NCI-H1092 (cell line): ENCODE data around the gene ERP27.

Experiments used
- DNase-seq: peaks from one replicate; lab custom pipeline; 2025; lab: John Stamatoyannopoulos, UW

ERP27 gene

DNA sequence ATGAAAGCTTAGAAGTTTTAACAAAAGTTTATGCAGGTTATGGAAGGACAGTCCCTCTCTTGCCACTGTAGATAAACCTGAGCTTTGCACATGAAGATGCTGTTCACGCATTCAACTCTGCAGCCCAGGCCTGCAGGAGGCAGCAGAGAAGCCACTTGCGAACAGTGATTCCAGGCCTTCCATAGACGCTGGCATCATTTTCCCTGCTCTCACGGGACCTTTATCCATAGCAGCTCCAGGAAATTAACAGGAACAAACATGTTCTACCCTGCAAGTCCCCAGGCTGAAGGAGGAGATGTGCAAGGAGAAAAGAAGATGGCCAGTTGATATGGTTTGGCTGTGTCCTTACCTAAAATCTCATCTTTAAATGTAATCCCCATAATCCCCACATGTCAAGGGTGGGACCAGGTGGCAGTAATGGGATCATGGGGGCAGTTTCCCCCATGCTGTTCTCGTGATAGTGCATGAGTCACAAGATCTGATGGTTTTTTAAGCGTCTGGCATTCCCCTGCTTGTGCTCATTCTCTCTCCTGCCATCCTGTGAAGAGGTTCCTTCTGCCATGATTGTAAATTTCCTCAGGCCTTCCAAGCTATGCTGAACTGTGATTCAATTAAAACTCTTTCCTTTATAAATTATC, 2.0 kb downstream of the ERP27 start:
- no peak for DNase-seq

DNA sequence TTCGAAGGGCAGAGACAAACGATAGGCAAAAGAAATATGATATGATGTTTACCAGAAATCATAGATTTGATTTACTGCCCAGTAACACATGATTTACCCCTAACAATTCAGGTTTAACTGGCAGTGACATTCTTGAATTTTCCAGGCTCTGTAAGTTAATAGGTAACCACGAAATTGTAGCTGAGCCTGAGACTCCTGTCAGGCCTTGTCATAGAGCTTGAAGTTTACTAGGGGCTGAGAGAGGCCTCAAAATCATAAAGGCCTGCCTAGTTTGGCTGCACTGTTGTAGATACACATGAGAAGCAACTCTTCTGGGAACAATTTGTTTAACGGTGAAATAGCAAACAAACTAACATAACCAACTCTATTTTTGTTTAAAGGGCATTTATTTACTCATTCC, 3.3 kb downstream of the ERP27 start:
- DNase-seq = no peak

DNA sequence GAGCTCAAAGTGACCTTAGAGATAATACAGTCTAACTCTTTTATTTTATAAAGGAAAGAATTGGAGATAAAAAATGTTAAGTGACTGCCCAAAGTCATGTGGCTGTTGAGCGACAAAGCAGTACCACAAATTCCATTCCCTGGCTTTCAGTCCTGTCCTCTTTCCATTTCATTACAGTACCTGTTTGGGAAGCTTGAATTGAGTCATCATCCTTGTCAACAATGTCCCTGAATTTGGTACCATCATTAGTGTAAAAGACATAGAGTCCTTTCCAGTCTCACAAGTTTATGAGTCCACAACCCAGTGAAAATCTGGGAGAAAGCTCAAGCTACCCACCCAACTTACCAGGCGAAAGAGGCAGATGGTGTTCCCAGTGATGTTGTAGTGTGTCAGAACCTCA, 3.8 kb downstream of the ERP27 start:
- no peak for DNase-seq

DNA sequence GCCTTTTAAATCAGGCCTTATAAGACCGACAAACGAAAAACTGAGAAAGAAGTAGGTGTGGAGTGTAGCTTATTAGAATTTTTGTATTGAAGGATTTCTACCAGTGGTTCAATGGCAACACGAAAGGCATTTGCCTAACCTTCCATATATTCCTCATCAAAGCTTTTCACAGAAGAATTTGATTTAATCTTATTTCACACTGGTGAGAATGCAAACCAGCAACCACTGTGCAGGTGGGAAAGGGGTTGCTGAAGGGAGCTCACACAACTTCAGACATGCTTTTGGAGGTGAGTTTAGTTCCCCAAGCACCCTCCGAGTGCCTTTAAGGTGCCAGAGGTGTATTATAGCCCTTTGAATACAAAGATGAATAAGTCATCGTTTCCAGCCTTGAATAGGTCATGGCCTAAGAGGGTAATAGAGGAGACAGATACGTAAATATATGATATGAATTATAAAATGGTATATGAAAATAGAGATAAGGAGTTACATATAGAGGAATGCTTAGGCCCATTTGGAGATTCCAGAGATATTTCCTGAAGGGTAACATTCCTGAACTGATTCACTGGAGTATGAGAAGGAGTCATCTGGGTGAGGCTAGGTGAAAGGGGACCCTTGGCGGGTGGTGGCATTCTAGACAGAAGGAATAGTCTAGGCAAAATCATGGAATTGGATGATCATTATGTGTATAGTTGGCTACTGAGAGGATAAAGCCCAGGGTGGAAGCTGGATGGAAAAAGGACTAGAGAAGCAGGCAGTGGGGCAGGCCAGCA, 6.4 kb downstream of the ERP27 start:
- no peak for DNase-seq

DNA sequence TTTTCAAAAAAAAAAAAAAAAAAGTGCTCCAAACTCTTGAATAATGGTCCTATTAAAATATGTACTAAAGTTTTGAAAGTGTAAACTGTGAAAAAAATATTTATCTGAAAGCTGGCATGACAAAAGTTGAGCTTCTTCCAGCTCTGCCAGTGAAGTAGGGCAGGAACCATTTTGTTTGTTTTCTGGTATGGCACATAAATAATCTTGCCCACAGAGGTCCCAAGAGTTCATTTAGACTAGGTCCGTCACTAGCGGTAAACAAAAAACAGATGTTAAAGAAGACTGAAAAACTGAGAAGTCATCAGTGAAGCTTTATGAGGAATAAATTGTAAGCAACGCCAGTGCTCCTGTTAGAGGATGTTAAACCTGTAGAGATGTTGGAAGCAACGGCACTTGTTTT, 7.0 kb downstream of the ERP27 start:
- DNase-seq = no peak

DNA sequence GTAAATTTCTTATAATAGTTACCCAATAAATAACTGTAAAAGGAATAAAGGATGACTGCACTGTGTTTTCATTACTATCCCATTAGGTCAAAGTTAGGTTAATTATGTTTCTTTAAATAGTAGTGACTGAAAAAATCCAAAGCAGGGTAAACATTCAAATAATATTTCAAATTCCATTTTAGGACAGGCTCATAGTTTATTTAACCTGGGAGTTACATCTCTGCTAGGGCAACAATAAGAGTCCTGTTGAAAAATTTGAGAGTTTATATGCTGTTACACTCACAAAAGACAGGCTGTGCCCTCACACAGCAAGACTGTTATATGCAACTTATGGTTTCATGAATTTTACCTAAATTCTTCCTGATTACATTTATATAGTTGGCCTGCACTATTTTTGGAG, 8.0 kb downstream of the ERP27 start:
- DNase-seq = no peak

DNA sequence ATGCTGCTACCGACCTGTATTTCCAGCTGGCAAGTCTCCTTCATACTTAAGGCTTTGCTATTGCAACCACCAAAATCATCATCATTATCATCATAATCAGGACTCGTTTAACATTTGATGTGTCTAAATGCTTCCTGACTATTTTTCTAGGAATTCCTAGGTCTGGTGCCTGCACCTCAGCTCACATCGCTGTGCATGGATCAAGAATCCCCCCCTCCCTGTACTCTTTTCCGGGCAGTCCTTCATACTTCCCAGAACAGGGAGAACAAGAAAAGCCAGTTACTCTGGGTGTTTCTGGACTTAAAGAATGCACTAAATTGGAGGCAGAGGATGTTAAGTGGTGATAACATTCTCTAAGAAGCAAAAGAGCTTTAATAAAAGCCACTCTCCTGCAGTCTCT, 9.4 kb downstream of the ERP27 start:
- DNase-seq = no peak

DNA sequence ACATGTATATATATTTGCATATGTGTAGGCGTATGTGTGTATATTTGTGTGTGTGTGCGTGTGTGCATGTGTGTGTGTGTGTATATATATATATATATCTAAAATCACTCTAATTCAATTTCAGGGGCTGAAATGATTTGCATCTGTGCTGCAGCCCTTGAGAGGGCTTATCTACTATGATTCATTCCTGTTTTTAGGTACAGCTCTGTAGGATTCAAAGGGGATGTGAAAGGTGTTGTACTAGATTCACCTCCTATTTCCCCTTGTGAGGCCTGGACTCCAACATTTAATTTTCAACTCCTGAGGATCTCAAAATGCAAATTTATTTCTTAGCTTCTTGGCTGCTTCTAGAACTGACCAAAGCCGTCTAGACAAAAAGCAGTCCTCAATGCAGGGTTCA, 11.1 kb downstream of the ERP27 start:
- DNase-seq = no peak

DNA sequence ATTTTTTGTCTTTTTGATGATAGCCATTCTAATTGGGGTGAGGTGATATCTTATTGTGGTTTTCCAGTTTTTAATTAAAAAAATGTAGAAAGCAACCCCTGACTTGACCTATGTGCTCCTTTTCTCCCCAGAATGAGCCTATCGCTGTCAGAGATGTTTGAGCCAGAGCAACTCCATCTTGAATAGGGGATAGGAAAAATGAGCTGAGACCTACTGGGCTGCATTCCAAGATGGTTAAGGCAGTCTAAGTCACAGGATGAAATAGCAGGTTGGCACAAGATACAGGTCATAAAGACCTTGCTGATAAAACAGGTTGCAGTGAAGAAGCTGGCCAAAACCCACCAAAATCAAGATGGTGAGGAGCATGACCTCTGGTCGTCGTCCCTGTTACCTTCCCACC, 13.8 kb downstream of the ERP27 start:
- DNase-seq = no peak

DNA sequence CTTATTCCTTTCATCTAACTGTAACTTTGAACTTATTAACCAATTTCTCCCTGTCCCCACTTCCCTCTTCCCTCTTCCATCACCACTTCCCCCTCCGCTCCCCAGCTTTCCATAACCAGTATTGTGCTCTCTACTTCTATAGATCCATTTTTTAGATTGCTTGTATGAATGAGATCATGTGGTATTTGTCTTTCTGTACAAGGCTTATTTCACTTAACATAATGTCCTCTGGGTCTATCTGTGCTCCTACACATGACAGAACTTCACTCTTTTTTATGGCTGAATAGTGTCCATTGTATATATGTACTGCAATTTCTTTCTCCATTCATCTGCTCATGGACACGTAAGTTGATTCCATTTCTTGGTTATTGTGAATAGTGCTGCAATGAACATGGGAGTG, 14.4 kb downstream of the ERP27 start:
- DNase-seq = no peak

DNA sequence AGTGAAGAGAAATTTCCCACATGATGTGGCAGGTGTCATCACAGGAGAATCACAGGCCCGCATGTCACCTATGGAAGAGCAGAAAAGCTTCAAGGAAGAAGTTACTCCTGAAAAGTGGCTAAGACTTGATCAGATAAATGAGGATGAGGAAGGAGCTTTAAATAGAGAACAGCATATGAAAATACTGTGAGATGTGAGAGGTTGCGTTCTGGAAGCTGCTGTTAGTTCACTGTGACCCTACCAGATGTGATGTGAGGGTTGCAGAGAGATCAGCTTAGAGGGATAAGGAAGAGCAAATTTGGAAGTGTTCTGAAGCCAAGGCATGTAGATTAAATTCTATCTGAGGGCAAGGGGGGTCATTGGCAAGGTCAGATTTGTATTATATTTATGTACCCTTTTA, 17.1 kb downstream of the ERP27 start:
- DNase-seq = no peak

DNA sequence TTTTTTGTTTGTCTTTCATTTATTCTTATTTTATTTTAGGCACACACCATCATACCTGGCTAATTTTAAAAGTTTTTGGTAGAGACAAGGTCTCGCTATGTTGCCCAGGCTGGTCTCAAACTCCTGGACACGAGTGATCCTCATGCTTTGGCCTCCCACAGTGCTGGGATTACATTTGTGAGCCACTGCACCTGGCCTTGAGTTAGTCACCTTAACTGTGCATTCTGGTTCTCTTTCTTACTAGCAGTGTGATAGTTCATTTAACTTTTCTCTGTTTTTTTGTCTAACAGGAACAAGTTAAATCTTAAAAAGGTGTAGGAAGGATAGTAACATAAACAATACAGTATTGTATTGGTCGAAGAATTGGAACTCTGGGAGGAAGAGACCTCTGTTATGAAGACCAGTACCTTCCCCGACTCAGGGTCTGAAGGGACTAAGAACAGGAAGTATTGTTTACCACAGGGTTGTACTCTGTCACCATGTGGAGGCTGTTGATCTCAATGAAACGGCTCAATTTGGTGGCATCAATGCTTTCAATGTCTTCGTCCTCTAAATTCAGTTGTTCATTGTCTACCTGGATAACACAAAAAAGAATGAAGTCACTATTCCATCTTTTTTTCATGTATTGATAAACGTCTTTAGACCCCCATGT, 17.7 kb downstream of the ERP27 start:
- no peak for DNase-seq

DNA sequence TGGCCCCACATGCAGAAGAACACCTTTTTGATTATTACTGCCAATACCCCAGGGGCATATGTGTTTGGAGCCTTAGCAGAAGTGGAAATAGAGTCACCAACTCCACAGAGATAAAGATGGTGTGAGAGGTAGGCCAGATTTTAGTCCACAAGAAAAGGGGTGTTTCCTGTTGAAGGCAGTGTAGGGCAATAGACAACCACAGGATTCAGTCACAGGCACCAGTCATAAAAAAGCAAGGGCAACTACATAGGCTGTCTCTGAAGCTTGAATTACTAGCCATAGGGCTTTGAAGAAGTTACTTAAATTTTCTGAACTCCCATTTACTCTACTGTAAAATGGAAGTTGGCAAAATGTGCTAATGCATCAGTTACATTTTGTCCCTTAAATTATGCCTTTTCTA, 18.9 kb downstream of the ERP27 start:
- DNase-seq = no peak

DNA sequence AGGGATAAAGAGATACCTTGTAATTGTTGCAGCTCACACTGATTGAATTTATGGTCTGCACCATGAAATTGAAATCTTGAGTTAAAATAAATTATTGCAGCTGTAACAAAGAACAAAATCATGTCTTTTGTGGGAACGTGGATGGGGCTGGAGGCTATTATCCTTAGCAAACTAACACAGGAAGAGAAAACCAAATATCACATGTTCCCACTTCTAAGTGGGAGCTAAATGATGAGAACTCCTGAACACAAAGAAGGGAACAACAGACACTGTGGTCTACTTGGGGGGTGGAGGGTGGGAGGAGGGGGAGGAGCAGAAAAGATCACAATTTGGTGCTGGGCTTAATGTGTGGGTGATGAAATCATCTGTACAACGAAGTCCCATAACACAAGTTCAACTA, 22.6 kb downstream of the ERP27 start:
- no peak for DNase-seq

DNA sequence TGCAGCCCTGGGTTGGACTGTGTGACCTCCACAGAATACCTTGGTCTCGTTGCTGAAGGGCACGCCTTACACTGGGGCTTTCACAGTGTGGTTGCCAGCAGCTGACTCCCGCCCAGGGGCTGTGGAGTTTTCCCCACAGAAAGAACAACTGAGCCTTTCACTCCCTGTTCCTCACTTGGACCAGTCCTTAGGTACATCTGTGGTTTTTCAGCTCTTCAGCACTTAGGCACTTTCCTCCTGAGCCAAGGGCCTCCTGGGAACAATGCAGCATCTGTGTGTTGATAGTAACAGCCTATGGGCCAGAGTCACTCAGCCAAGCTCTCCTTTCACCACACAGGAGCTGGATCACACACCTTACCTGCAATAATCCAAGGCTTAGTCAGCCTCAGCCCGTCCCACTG, 25.0 kb downstream of the ERP27 start:
- DNase-seq = no peak

DNA sequence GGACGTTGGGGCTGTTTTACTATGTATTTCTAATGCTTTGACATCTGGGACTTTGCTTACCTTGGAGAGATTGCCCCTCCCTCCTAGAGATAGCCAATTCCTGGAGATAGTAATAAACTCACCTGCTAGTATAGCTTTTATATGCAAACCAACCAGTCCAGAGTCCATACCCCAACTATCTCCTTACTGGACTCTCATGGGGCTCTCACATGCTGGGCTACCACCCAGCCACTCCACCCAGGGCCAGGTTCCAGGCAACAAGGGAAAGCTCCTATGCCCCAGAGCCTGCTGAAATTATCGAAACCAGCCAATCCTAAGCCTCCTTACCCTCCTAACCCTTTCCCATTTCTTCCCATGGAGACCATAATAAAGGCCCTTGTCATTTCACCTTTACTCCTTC, 27.2 kb downstream of the ERP27 start:
- DNase-seq = no peak

DNA sequence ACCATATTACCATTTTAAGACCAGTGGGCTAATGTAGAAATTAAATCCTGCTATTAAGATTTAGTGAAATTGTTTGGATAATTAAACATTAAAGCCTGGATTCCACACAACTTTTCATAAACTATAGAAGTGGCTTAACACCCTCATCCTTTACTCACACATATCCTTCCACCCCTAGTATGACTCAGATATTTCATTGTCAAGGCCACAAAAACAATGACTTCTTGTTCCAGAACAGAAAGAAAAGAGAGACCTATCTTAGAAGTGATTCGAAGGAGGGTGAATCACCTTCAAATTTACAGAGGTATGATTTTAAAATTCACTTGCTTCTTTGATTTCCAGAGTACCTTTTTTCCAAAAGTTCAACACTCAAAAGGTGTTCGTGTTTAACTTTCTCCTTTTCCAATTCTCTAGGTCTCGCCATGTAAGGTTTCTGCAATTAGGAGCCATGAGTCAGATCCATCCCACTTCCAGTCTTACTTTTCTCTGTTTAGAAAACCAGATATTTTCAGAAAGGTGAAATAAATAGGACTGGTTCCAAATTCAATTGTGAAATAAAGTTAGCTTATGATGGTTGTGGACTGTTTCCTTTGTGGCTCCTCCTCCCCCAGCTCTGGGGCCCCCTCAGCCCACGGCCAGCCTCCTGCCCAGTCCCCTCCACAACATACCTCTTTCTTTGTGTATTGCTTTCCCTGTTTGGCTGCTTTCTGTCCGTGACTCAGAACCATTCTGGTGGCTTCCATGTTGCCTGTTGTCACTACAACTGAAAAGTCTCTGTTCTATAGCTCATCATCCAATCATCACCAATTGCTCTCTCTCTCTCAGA, 28.0 kb downstream of the ERP27 start:
- DNase-seq = no peak

DNA sequence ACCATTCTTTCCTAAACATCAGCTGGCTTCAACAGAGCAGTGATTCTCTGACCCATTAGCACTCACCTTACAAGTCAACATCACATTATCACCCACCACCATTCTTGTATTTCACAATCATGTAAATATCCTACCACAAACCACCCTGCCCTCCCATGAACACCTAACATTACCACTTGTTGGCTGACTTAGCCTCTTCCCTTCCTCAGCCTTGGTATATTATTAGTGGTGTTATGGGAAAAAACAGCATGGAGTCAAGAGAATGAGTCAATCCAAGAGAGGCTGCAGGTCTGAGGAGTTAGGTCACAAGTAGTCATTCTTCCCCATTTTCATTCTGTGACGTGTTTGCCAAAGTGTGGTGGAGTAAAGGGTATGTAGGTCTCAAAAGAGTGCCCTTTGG, 30.4 kb downstream of the ERP27 start:
- no peak for DNase-seq

DNA sequence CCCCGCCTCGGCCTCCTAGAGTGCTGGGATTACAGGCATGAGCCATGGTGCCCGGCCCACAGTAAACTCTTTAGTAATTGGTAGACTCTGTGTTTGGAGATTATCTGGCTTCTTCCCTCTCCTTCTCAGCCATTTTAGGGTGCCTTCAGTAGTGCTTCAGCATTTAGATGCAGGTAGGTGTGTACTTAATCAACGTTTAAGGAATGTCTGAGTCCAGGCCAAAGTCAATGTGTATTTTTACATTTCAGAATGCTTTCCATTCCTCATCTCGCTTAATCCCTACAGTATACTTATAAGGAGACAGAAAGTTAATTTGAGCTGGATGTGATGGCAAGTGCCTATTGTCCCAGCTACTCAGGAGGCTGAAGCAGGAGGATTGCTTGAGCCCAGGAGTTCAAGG, 32.2 kb downstream of the ERP27 start:
- DNase-seq = no peak

DNA sequence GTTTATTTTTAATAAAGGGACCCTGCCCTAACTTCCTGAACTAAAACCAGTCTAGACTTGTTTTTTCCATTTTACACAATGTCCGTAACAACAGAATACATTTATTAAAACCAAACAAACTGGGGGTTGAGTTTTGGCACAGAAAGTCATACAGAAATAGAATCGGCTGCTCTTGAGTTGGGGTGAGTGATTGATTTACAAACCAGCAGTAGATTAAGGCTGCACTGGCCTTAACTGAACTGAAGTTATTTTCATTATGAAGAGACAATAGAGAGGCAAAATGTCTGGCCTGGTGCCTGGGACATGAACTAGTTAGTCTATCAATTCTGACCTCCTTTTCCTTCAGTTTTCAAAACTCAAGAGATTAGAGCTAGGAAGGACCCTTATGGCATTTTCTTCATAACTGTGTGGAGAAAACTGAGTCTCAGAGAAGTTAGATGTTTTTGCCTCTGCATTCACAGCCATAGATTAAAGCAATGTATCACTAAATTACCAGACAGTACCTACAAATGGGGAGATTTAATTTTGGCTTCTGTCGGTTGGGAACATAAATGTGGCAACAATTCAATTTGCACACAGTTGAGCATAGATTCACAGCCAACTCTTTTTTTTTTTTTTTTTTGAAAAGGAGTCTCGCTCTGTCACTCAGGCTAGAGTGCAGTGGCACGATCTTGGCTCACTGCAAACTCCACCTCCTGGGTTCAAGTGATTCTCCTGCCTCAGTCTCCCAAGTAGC, 32.9 kb downstream of the ERP27 start:
- DNase-seq = no peak

DNA sequence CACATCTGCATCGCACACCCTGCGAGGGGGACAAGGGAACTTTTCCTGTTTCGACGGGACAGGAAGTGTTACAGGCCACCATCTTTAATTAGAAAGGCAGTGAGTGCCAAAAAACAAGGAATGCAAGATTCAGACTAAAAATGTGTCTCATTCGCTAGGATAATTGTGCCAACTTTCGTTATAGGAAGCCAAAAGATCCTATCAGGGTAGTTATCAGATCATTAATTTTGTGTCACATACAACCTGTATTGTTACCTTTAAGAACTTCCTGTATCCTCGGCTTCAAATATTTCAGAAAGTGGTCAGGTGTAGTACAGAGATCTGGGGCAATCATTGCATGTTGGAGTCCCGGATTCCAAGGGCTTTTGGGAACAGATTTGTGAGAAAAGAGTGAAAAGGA, 33.5 kb downstream of the ERP27 start:
- DNase-seq = no peak
